H1 (cell line): ENCODE measurements around the gene DLG4. TPM values are rescaled to one million over a fixed set of nuclear protein-coding genes. Genes with fewer than 3 reads are reported as not detected.

Source experiments
- CTCF ChIP-seq, 3 experiments: IDR thresholded peaks; 1 replicate in 2 of 3; 2 replicates in 1 of 3; pipeline versions ENCODE4 v1.5.1 to v1.6.1; 2011; ENCODE audit warnings: low read length in 3 of 3, mild to moderate bottlenecking in 3 of 3, inconsistent platforms in 2 of 3, low read depth in 1 of 3, moderate library complexity in 1 of 3; ENCODE audit not compliant: insufficient read depth in 1 of 3; ENCODE audit errors: control extremely low read depth in 1 of 3
- GABPA ChIP-seq: IDR thresholded peaks from 2 replicates; pipeline ENCODE4 v1.6.1; 2011; ENCODE audit warnings: mild to moderate bottlenecking, low read length, moderate library complexity, borderline replicate concordance; ENCODE audit not compliant: insufficient read depth
- JUND ChIP-seq: IDR thresholded peaks from 2 replicates; pipeline ENCODE4 v1.6.1; 2011; ENCODE audit warnings: mild to moderate bottlenecking, improper control_type of control experiment, low read length
- RAD21 ChIP-seq, 2 experiments: IDR thresholded peaks in 1 of 2; conservative IDR thresholded peaks in 1 of 2; 2 replicates each; pipeline ENCODE4 v1.6.1; 2011; ENCODE audit warnings: low read depth in 2 of 2, low read length in 2 of 2, improper control_type of control experiment in 1 of 2, inconsistent platforms in 1 of 2, mild to moderate bottlenecking in 1 of 2, moderate library complexity in 1 of 2
- RFX5 ChIP-seq: IDR thresholded peaks from 2 replicates; pipeline ENCODE4 v1.6.1; 2011; ENCODE audit warnings: low read depth, low read length, improper control_type of control experiment, borderline replicate concordance
- RNF2 ChIP-seq: fragments of 200-900, 300-1000 bp; sonication (generic); IDR thresholded peaks from 2 replicates; pipeline ENCODE4 v1.7.1; 2016; ENCODE audit warnings: borderline replicate concordance, low read depth, mild to moderate bottlenecking, antibody characterized with exemption, low read length; ENCODE audit not compliant: poor library complexity, severe bottlenecking; ENCODE audit errors: missing control alignments
- polyA plus RNA-seq, 7 experiments: library from polyadenylated mRNA; depleted of rRNA in 3 of 7; stranded (reverse) in 5 of 7; unstranded in 2 of 7; fragments of >200 nt in 5 of 7; fragments of 200-250 nt in 2 of 7; gene quantifications; 1 replicate in 5 of 7; 2 replicates in 1 of 7; 4 replicates in 1 of 7; pipeline versions ENCODE4 v1.2.1 to v1.2.3, GENCODE V29; 2011 to 2013; ENCODE audit warnings: missing spikeins in 2 of 7, mixed read lengths in 2 of 7
- total RNA-seq: library from RNA; stranded (reverse); fragmentation: NEBNext Ultra II Directional; extraction: Animal tissue kit (Norgen Biotek cat#: 25700); gene quantifications from 2 replicates; pipeline ENCODE4 v1.2.1, GENCODE V29; 2021

DLG4 gene
- total and polyA plus RNA-seq, 2 of the 8 experiments (the other 6 are each of a cell fraction or from before 2014, with no cell fraction given), result 18.9 to 45.9 TPM

- TF ChIP-seq CTCF (IDR thresholded peaks at IDR 0.05; ENCODE audit: control extremely low read depth in 1 of 3, insufficient read depth in 1 of 3, low read depth in 1 of 3, low read length in 3 of 3), result peak; percentile 53 to 78 (median 77)
- TF ChIP-seq RAD21 (IDR thresholded peaks at IDR 0.05 in 1 of 2, conservative IDR thresholded peaks at IDR 0.05 in 1 of 2; ENCODE audit: low read depth in 2 of 2, low read length in 2 of 2), result peak; percentile 56 to 71
- TF ChIP-seq RNF2, result no peak
- TF ChIP-seq RFX5, result no peak
- TF ChIP-seq GABPA, result no peak
- TF ChIP-seq JUND, result no peak
- TF ChIP-seq, all 59 proteins: peak for 7
These were observed 1.1 kb upstream of the DLG4 start (continued) for GRCh38 chr17:7220593-7221277.
